GM18951 (cell line): ENCODE measurements around the gene ZBED3.
"Not testable (repeated sequence)": the region's sequence is repeated elsewhere in the genome, so short reads cannot be mapped to it uniquely, and the experiment has no call there.

Experiments used
- POLR2A ChIP-seq: IDR thresholded peaks from 4 replicates; pipeline ENCODE4 v1.6.1; 2011; ENCODE audit warnings: mild to moderate bottlenecking; ENCODE audit not compliant: insufficient read length, insufficient read depth; ENCODE audit errors: extremely low read depth
- in situ Hi-C: fragments of 300-500 bp; cut with MboI; formaldehyde crosslinking; loops from one replicate; pipeline ENCODE4 v1.12.0; 2022; ENCODE audit warnings: low sequenced_read_pairs, mixed read lengths, inconsistent platforms; ENCODE audit not compliant: unreplicated experiment

Gene ZBED3

GRCh38 chr5:77101298-77101697 is 14.2 kb upstream of the ZBED3 start:
- in situ Hi-C loops = no loop called here
- TF ChIP-seq POLR2A = no peak

GRCh38 chr5:77095189-77095588 is 8.1 kb upstream of the ZBED3 start:
- TF ChIP-seq POLR2A = no peak
- in situ Hi-C loops = no loop called here

- in situ Hi-C loops = no loop called here
- TF ChIP-seq POLR2A = no peak
These were observed 588 bp upstream of the ZBED3 start for GRCh38 chr5:77087484-77088261.

DNA sequence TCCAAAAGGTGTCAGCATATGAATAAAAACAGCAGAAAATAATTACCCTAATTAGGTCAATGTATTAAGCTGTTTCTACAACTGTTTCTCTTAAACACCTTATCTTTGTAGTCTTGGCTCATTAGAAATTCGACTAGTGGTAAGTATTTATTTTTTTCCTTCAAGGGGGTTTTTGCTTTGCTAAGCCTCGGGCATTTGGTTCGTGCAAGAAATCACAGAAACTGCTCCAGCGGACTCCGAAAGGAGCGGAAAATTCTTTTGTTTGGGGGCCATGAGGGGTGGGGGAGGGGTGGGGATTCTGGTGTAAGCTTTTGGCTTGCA is 757 bp downstream of the ZBED3 start:
- TF ChIP-seq POLR2A = no peak
- in situ Hi-C loops = no loop called here

GRCh38 chr5:77083088-77083487 is 4.0 kb downstream of the ZBED3 start:
- in situ Hi-C loops = no loop called here
- TF ChIP-seq POLR2A = no peak

DNA sequence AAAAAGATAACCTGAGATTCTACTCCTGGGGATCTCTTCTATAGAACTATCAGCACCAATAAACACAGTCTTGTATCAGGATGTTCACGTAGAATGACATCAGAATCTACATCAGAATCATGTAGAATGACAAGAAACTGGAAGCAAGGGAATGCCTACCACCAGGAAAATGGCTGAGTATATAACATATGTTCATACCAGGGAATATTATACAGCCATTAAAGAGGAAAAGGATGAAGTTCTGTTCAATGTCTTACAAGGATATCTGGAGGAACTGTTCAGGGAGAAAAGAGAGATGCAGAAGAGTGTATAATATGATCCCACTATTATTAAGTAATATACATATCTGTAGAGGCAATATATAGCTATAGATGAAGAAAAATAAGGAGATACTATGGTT is 4.8 kb downstream of the ZBED3 start:
- TF ChIP-seq POLR2A = no peak
- in situ Hi-C loops = no loop called here

- TF ChIP-seq POLR2A = no peak
- in situ Hi-C loops = no loop called here
These were observed 6.2 kb downstream of the ZBED3 start for GRCh38 chr5:77080905-77081304.

DNA sequence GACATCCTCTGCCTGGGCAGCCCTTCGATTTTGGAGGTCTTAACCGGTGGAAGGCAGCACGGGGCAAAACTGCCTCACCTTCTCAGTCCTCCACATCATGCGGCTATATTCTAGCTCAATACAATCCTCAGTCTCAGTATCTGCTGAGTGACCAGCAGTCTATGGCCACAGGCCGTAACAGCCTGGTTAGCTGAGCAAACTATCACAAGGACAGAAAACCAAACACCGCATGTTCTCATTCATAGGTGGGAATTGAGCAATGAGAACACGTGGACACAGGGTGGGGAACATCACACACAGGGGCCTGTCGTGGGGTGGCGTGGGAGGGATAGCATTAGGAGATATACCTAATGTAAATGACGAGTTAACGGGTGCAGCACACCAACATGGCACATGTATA is 6.6 kb downstream of the ZBED3 start:
- in situ Hi-C loops = not testable (repeated sequence)

GRCh38 chr5:77077829-77078176 is 9.3 kb downstream of the ZBED3 start:
- no peak for TF ChIP-seq POLR2A
- in situ Hi-C loops = no loop called here

GRCh38 chr5:77076961-77077828 is 9.9 kb downstream of the ZBED3 start:
- in situ Hi-C loops = no loop called here

GRCh38 chr5:77074745-77075144 is 12.3 kb downstream of the ZBED3 start:
- in situ Hi-C loops = no loop called here
- TF ChIP-seq POLR2A = no peak

More at GRCh38 chr5:77076961-77077828, 9.9 kb downstream of the ZBED3 start:
- TF ChIP-seq POLR2A = no peak

DNA sequence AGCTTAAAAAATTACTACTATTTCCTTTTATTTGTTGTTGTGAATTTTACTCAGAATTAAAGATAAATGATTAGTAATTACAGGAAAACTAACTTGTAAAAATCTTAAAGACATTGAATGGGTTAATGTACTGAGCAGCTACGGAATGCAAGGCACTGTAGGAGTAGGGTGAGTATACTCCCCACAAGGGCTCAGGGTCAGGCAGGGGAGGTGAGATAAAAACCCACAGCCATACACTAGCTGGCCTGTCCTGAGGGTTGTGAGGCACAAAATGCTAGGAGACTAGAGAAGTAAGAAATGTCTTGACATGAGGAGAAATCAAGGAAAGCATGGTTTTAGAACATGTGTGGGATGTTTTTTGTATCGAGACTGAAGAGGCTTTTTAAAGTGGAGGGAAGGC is 13.4 kb downstream of the ZBED3 start:
- TF ChIP-seq POLR2A = no peak
- in situ Hi-C loops = no loop called here

DNA sequence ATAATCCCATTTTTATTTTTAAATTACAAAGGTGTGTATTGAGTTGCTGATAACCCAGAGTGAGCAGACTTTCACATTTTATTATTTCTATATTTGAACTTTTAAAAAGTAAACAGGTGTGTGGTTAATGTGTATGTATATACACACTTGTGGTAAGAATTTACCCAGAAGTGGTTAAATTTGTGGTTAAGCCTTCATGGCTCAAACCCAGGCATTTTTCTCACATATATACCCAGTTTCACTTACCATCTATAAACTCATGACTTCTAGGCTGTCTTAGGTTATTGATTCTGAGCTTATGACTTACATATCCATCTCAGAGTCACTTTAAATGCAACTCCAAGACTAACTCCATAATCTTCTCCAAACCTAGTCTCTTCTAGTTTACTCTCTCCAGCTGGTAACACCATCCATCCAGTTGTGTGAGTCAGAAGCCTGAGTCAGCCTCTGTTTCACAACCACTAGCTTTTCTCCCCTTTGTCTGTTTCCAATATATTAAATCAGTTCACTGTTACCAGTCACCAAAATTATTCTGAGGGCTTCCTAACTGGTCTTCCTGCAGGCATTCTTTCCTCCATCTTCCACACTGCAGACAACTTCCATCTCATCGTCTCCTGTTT is 20.2 kb downstream of the ZBED3 start:
- in situ Hi-C loops = no loop called here
- no peak for TF ChIP-seq POLR2A

DNA sequence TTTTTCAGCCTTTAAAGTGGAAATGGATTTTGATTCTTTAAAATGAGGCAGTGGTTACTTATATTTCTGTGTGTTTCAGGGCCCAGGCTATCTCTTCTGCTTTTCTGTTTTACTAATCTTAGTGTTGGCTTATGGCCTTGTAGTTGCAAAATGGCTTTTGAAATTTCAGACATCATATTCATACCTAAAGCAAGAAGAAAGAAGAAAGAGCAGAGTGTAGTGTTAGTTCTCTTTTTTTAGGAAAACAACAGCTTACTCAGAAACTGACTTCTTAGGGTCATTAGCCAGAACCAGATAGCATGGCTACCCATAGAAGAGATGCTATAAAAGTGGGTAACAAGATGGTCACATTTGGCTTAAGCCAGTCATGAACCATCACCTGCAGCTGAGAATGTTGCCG is 20.9 kb downstream of the ZBED3 start:
- TF ChIP-seq POLR2A = no peak

More for the DNA sequence above, 20.9 kb downstream of the ZBED3 start:
- in situ Hi-C loops = no loop called here
